ENCODE results near the gene OVAAL.

GRCh38 chr1:180519846-180520245 is 38.9 kb upstream of the OVAAL start:
- TF ChIP-seq CTCF (IDR thresholded peaks at IDR 0.05; ENCODE audit: low read length), result no peak
- TF ChIP-seq EZH2 (optimal IDR thresholded peaks at IDR 0.05; ENCODE audit: low read depth, low read length), result no peak
- no peak for TF ChIP-seq EZH2phosphoT487 (IDR thresholded peaks at IDR 0.05; ENCODE audit: low read length)
